ENCODE data around the gene KRTAP24-1.

Gene KRTAP24-1, protein sequence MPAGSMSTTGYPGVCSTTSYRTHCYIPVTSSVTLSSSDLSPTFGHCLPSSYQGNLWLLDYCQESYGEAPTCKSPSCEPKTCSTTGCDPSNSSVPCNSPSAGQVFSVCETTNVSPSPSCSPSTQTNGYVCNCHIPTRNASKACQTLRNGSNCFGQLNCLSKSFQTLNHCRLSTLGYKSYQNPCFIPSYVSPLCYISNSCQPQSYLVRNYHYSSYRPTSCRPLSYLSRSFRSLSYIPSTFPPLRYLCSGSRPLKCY

DNA sequence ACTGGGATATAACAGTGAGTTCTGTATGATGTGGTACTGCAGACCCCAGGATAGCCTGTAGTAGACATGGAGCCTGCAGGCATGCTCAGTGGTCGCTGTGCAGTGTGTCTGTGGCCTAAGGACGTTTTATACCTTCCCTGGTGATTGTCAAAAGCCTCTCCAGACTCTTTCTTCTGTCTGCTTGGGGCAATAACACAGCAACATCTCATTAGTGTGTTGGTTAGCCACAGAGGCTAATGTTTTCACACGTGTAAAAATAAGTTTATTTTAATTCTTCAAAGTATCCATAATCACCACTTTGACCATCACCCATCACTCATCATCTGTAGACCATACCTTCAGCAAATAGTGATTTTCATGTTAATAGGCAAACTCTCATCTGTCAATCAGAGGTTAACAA lies at the start of gene KRTAP24-1:
Gene KRTAP24-1 (minus strand): TSS at position 101 of the 400 bp plus-strand sequence. CDS start 18 bp downstream, at position 83.
- DNase-seq: no peak

DNA sequence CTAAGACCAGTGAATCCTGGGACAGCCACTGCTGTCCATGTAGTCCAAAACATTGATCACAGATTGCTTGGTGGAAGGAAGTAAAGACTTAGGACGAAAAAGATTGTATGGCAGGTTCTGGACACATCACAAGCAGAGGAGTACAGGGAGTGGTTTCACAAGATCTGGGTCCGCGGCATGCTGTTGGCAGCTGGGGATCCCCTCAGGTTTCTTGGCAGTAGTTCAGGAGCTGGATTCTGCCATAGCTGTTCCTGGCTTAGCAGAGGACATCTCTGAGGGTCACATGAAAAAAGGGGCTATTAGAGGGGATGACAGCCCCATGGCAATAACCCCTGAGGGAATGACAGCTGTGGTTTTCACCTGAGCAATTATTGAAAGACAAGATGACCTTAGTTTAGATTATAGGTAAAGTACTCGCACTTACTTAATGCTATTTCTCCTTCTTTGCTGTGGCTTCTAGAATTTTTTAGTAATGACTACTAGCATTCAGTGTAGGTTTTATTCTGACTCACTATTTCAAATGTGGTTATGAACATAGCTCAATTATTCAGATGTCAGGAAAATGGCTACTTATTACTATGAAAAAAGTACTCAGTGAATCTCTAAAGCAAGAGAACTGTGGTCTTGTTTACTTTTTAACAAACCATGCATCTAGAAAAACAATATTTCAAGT lies 46.6 kb upstream of the KRTAP24-1 start:
- DNase-seq: peak; percentile 22

DNA sequence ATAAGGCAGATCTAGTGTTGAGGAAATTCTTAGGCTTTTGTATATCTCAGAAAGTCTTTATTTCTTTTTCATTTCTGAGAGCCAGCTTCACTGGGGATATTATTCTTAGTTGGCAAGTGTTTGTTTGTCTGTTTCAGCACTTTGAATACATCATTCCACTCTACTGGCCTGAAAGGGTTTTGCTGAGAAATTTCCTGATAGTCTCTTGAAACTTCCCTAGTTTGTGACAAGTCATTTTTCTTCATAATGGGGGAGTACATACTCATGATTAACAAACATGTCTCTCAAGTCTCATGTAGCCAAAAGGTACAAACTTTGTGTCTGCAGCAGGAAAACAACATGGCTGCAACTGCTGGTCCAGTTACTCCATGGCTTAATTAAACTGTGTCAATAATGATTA lies 43.6 kb upstream of the KRTAP24-1 start:
- DNase-seq: no peak

DNA sequence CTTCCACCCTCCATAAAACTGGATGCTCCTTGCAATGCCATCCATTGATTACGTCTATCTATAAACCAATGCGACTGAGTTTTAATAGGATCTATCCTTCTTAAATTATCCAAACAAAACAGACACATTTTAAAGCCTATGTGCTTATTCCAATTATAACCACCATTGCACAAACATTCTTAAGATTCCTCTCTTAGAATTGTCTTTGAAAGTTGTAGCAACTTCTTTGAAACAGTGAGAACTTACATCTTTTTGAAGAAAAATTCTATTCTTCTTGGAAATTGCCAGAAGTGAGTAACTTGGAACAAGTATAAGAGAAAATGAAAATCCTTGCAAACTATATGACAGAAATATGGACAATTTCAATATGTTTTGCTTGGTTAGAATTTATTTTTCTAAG lies 37.5 kb upstream of the KRTAP24-1 start, which contains the start of gene KRTAP26-1:
Gene KRTAP26-1 (minus strand): TSS at position 101 of the 400 bp plus-strand sequence. CDS start 280 bp downstream, outside the sequence.
- no peak for DNase-seq

DNA sequence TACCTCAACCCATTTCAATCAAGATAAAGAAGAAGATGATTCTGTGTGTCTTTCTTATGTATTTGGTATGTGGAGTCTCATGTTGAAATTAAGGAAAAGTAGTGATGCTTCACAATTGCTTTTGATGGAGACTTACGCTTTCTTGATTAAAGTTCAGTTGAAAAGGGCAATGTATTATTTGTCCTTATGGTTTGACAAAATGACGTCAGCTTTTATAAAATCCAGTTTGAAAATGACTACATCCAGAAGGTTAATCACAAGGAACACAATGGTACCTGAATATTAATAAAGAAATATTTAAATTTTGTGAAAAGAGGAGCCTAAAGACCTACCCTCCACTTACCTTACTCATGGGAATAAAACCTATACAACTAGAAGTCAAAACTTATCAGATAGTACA lies 33.0 kb upstream of the KRTAP24-1 start:
- DNase-seq: no peak

DNA sequence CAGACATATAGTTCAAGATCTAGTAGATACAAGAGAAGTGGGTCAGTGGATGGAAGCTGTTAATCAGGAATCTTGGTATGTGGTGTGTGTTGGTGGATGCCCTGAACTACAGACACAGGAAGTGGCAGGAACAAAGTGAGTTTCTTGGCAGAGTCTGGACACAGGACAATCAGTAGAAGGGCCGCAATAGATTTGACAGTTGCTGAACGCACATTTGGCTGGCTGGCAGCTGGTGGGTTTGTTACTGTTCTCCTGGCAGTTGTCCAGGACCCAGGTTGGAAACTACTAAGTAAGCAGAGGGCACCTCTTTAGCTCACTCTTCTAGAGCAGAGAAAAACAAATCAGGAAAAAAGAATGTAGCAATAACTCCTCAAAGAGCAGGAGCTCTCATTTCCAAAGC lies 24.1 kb upstream of the KRTAP24-1 start:
- no peak for DNase-seq

DNA sequence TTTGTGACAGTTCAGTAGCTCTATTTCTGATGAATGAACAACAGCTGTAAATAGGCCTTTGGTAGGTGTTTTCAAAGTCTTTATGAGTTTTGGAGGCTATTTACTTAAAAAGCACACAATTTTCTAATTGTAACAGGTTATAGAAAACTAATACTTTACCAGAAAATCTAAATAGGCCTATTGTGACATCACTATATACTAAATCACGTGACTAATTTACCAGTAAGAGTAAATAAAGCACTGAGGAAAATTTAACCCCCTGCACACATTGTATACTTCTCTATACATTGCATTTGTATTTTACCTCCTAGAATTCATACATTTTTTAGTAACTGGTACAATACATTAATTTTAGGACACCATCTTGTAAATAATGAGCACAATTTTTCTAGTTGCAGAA lies 22.4 kb upstream of the KRTAP24-1 start:
- no peak for DNase-seq

DNA sequence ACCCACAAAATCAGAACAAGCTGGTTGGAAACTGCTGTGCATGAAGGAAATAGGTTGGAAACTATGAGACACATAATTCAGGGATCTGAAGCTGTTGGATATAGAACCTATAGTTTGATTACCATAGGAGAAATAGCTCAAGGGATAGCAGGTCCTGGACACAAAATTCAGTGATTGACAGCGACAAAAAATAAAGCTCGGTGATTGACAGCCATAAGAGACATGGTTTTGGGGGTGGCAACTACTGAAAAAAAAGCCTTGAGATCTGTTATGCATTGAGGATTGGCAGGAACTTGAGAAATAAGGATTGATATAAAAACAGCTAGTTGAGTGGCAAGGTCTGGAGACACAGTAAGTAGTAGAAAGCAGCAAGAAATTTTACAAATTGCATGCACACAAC lies 6.5 kb upstream of the KRTAP24-1 start, which contains the start of gene KRTAP25-1:
Gene KRTAP25-1 (minus strand): TSS at position 300 of the 400 bp plus-strand sequence. CDS start 24 bp downstream, at position 276.
- no peak for DNase-seq

DNA sequence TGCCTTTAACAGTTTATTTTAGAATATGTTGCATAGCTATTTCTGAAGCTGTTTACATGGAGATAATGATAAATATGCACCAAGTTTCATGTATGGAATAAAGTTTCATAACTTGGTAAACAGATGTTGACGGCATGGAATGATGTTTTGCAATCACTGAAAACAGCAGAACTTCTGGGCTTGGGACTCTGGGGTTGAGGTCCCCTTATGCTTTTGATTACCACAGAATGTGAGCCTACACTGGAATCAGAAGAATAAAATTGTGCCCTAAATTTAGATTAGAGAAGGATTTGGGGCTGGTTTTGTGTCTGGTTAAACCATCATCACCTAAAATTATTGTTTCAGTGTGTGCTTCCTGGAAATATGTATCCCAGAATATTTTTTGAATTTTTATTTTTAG lies 11.1 kb downstream of the KRTAP24-1 start:
- no peak for DNase-seq

DNA sequence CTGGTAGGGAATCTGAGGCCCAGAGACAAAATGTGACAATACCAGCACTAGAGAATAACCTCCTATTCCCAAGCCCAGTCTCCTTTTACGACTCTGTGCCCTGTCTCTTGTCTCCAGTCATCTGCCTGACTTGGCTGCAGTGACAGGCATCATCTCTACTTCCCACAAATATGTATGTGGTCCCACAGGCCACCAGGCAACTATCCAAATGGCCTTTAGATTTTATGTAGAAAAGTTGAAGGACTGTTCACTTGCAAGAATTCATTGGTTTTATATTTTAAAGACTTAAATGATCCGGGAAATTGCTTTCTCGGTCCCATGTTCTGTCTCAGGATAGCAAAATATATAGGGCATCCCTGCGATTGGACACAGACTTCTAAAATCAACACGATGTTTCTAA lies 11.6 kb downstream of the KRTAP24-1 start:
- DNase-seq: peak; percentile 9

DNA sequence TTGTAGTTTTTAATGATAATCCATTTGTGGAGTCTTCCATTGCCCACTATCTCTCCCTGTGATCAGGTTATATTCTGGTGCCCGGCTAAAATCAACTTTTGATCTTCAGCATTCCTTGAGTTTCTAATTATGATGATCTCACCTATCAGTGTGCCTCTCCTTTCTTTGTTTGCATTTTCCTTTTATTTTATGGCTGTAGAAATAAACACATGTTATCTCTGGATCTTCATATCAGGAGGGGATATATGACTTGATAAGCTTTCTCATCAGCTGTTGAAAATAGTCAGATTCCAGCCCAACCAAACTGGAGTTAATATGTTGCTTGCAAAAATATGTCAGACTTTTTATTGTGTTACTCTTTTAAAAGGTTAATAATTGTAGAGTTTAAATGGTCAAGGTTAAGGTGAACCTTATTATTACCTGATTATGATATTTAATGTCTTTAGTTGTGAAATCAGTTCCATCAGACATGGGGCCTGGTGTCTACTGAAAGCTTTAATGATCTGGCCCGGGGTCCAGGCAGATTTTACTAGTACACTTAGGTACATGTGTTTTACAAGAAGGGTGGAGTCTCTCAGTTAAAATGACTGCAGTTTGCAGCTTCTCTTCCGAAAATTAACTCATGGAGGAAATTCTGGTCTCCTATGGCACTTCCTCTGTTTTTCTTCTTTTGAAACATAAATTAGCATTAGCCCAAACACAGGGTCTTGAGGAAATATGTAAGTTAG lies 12.8 kb downstream of the KRTAP24-1 start:
- no peak for DNase-seq

DNA sequence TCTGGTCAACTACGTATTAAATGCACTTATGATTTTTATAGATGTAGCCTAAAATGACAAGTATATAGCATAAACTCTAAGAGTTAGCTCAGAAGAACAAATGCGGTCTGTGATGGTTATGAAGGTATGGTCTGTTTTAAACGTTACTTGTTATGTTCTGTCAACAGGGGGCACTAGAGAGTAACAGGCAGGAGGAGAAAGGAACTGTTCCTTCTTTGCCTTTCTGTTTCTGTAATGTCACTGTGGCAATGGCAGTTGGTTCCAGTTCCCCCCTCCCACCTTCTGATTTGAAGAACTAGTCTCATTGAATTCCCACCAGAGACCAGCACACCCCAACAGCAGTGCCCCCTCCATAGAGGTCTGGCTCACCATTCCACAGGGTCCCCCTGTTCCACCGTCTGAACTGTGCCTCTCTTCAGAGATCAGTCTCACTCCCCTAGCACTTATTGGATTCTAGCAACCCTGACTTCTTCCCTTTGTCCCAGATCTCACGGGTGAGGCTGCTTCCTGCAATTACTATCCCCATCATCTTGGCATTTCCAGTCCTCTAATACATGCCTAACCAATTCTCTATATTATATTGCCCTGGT lies 14.0 kb downstream of the KRTAP24-1 start:
- DNase-seq: no peak

DNA sequence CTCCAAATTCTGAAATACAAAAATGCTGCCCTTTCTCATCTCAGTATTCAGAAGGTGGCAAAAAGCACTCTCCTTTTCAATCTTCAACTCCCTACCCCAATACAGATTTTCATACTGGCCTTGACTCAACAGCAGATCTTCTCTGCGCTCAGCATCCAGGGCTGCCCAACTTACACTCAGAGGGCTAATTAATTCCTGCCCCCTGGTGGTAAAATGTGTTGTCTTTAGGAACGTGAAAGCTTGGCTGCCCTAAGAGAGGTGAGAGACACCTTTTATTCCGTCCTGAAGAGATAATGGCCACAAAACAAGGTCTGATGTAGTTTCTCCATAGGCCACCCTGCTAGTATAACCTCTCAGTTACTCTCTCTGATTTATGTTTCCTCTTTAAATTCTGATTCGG lies 25.0 kb downstream of the KRTAP24-1 start:
- peak; percentile 38 for DNase-seq

DNA sequence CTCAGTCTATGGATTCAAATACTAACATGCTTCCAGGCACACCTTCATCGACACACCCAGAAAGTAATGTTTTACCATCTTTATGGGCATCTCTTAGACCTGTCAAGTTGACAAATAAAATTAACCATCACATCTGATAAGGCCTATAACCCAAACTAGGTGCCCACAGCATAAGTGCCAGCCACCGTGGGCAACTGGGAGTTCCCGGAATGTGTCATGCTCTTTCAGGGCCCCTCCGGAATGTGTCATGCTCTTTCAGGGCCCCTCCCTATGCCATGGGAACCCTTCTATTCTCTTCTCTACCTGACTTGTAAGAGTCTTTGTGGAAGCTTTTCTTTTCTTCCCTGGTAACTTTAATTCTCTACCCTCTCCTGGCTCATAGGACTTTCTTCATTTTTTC lies 26.6 kb downstream of the KRTAP24-1 start:
- no peak for DNase-seq

DNA sequence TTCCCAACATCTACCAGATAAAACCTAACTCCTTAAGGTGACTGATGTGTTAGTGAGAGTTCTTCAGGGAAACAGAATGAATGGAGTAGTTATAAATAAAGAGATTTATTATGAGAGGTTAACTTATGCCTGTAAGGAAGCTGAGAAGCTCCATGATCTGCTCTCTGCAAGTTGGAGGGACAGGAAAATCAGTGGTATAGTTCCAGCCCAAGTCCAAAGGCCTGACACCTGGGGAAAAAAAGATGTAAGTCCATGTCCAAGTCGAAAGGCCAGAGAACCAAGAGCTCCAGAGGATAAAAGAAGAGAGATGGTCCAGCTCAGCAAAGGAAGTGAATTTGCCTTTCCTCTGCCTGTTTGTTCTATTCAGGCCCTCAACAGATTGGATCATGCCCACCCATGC lies 27.1 kb downstream of the KRTAP24-1 start:
- no peak for DNase-seq

DNA sequence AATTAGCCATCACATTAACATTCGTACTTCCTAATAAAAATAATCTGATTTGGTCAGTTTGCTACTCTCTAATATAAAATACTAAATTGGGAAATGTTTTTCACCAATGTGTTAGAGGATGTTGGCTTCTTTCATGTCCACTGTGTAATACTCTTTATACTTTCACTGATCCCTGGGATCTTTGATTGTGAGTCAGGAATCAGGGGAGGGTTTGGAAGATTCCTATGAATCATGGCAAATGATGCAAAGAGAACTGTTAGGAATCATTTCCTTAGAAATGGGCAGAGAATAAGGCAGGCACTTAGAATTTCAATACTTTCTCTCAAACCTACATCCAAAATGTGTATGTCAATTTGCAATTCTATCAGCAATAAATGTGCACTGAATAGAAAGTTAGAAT lies 31.0 kb downstream of the KRTAP24-1 start:
- DNase-seq: peak; percentile 9

DNA sequence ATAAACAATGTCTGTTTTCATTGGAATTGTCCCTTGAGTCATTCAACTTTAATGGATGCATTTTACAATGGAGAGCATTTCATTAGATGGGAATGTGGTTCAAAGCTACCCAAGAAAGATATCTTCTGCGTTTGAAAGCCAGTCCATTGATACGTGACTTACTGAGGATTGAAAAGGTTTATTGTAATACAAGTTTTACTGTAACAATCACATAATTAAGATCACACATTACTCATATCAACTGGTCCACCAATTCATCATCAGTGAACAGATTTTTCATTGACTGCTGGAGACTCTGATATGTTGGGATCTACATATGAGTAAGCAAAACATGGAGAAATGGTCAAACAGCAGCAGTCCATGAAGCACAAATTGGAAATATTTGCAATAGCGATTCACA lies 32.8 kb downstream of the KRTAP24-1 start:
- no peak for DNase-seq

DNA sequence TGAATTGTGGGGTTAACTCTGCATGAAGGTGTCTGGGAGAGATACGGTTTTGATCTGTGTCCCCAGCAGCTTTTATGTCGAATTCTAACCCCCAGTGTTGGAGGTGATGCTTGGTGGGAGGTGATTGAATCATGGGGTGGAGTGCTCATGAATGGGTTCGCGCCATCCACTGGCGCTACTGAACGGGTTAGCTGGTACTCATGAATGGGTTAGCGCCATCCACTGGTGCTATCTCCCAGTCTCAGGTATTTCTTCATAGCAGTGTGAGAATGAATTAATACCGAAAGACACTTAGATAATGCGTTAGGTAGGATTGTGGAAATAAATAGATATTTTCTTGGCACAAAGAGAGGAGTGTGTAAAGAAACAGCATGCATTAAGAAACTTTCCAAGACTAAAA lies 33.9 kb downstream of the KRTAP24-1 start:
- DNase-seq: no peak

DNA sequence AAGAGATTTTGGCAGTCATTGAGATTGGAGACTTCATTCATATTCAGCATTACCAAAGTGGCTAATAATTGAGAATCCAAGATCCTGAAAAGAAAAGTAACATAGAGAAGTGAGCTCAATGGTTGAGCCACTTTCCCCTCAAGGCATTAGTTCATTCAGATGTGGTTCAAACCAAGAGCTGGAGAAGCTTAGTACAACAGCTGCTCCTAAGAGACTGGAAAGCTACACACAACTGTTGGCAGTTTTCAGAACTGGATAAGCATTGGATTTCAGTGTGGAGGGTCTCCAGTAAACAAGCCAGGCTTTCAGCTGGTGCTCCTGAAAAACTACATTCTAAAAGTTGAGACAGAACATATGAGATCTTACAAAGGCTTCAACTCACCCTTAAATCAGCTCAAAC lies 37.7 kb downstream of the KRTAP24-1 start:
- no peak for DNase-seq

DNA sequence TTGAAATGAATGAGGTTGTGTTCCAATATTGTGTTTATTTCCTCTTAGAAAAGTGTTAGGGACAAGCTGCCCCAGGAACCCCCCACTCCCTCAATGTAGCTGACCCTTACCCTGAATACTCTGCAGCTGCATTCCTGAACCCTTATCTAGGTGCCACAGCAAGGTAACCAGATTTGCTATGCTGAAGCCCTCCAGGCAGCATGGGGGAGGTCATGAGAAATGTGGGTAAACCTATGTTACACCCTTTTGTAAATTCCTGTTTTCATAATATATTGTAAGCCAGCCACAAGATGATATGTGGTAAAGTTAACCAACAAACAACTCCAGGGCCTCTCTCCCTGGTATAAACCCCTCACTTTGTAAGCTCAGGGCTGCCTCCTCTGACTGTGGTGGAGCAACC lies 39.1 kb downstream of the KRTAP24-1 start:
- no peak for DNase-seq

DNA sequence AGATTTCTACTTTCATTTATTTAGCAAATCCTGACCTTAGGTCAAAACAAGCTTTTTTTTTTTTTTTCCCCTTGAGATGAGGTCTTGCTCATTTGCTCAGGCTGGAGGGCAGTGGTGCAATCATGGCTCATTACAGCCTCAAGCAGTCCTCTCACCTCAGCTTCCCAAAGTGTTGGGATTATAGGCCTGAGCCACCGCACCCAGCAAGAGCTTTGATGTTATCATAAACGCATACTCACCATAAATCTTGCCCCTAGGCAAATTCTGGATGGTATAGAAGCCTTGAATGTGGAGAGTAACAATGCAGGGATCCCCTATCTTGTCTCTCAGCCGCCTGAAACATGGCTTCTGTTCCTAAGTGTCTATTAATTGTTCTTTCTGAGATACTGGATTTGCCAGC lies 42.1 kb downstream of the KRTAP24-1 start:
- no peak for DNase-seq

DNA sequence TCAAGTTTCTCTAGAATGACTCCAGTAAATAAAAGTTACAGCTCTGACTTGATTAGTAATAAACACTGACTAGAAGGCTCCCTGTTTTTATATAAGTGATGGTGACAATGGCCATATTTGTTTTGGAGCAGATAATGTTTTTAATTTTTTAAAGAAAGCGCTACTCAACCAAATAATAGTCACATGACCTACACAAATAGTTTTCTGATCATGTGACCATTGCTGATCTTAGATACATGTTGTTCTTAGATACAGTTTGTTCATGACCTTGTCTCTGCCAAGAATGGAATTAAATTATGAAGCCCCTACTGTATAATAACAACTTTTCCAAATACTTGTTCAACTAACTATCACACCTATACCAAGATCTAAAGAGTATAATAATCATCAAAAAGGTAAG lies 44.6 kb downstream of the KRTAP24-1 start:
- DNase-seq: no peak

DNA sequence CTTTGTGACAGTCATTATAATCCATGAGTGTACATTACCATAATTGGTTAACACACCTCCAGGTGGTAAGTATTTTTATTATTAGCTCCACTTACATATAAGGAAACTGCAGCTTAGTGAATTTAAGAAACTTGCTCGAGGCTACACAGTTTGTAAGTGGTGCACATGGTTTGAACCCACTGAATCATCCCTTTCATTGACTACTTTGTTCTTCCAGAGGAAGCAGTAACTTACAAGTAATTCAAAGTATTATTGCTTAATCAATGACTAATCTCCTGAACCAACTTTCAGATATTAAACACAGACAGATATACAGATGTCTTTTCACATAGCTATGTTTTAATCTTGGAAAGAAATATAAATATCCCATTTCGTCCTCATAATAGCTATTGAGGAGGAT lies 48.1 kb downstream of the KRTAP24-1 start:
- DNase-seq: peak; percentile 64

Measured in fibroblast of skin of right biceps (primary cell).